CD14-positive monocyte (primary cell): Measurements from ENCODE around the gene SCNN1A. TPM values are rescaled to one million over a fixed set of nuclear protein-coding genes. Genes with fewer than 3 reads are reported as not detected.
A peak's percentile ranks its signal among the peaks of the same experiment; 100 is the strongest.

Experiments used
- DNase-seq, 3 donors: peaks; one replicate each; pipeline ENCODE4 v3.0.0-alpha.2; 2011 to 2022
- H2AFZ ChIP-seq: 2 replicates; pipeline ENCODE4 v1.6.0; 2012; ENCODE audit warnings: mild to moderate bottlenecking, low read depth, low read length, inconsistent platforms; ENCODE audit not compliant: insufficient read depth, poor library complexity, severe bottlenecking
- H3K27ac ChIP-seq, 2 donors: 1 replicate in 1 of 2; 2 replicates in 1 of 2; pipeline ENCODE4 v1.5.1; 2012 to 2013; ENCODE audit warnings: low read length in 2 of 2, control low read depth in 1 of 2, inconsistent platforms in 1 of 2, low read depth in 1 of 2, mild to moderate bottlenecking in 1 of 2
- H3K27me3 ChIP-seq, 2 donors: one replicate each; pipeline versions ENCODE4 v1.6.0 to v1.6.1; 2011 to 2013; ENCODE audit warnings: low read length in 2 of 2; ENCODE audit not compliant: control insufficient read depth in 2 of 2, insufficient read depth in 2 of 2
- H3K36me3 ChIP-seq, 2 donors: replicated peaks in 1 of 2; 1 replicate in 1 of 2; 2 replicates in 1 of 2; pipeline versions ENCODE4 v1.5.1 to v1.6.1; 2012 to 2013; ENCODE audit warnings: low read length in 2 of 2, control low read depth in 1 of 2, inconsistent platforms in 1 of 2, mild to moderate bottlenecking in 1 of 2; ENCODE audit not compliant: insufficient read depth in 2 of 2, control insufficient read depth in 1 of 2
- H3K4me1 ChIP-seq, 2 donors: 1 replicate in 1 of 2; 2 replicates in 1 of 2; pipeline versions ENCODE4 v1.5.1 to v1.6.1; 2012 to 2013; ENCODE audit warnings: low read length in 2 of 2, control low read depth in 1 of 2, inconsistent platforms in 1 of 2, mild to moderate bottlenecking in 1 of 2, moderate library complexity in 1 of 2; ENCODE audit not compliant: insufficient read depth in 2 of 2, control insufficient read depth in 1 of 2
- H3K4me2 ChIP-seq: replicated peaks from 2 replicates; pipeline ENCODE3; 2012; ENCODE audit warnings: low read length, moderate library complexity, mild to moderate bottlenecking; ENCODE audit not compliant: poor library complexity, severe bottlenecking; ENCODE audit errors: extremely low read depth
- H3K4me3 ChIP-seq, 3 experiments: fragments of 200-600 bp in 1 of 3; sonication (generic) in 1 of 3; replicated peaks in 1 of 3; 1 replicate in 2 of 3; 2 replicates in 1 of 3; pipeline ENCODE4 v1.5.1; 2011 to 2013; ENCODE audit warnings: low read length in 3 of 3, mild to moderate bottlenecking in 3 of 3, control low read depth in 2 of 3, low read depth in 2 of 3, inconsistent platforms in 1 of 3, moderate library complexity in 1 of 3
- H3K79me2 ChIP-seq: 2 replicates; pipeline ENCODE4 v1.6.0; 2012; ENCODE audit warnings: mild to moderate bottlenecking, control low read depth, inconsistent platforms, low read length, moderate library complexity; ENCODE audit not compliant: insufficient read depth
- H3K9ac ChIP-seq: 2 replicates; pipeline ENCODE4 v1.6.0; 2017; ENCODE audit warnings: low read length, mild to moderate bottlenecking; ENCODE audit not compliant: insufficient read depth, poor library complexity, severe bottlenecking
- H3K9me3 ChIP-seq, 2 donors: replicated peaks in 1 of 2; 1 replicate in 1 of 2; 2 replicates in 1 of 2; pipeline versions ENCODE4 v1.5.1 to v1.6.1; 2012 to 2013; ENCODE audit warnings: low read length in 2 of 2, control low read depth in 1 of 2; ENCODE audit not compliant: control insufficient read depth in 1 of 2, insufficient read depth in 1 of 2
- H4K20me1 ChIP-seq: 2 replicates; pipeline ENCODE4 v1.6.0; 2012; ENCODE audit warnings: mild to moderate bottlenecking, low read length, control low read depth, moderate library complexity; ENCODE audit not compliant: insufficient read depth
- H3K27ac Mint-ChIP-seq, 7 donors: one replicate each; pipeline ENCODE4 v1.8.0; 2020; ENCODE audit warnings: mild to moderate bottlenecking in 7 of 7, mixed read lengths in 7 of 7, moderate library complexity in 6 of 7, inconsistent platforms in 2 of 7
- H3K27me3 Mint-ChIP-seq, 3 donors: one replicate each; pipeline ENCODE4 v1.8.0; 2021 to 2022; ENCODE audit warnings: low read depth in 3 of 3, mild to moderate bottlenecking in 3 of 3, mixed read lengths in 3 of 3, moderate library complexity in 3 of 3, inconsistent platforms in 1 of 3
- H3K36me3 Mint-ChIP-seq, 2 donors: one replicate each; pipeline ENCODE4 v1.8.0; 2020; ENCODE audit warnings: mixed read lengths in 2 of 2, inconsistent platforms in 1 of 2, mild to moderate bottlenecking in 1 of 2
- H3K4me1 Mint-ChIP-seq: one replicate; pipeline ENCODE4 v1.8.0; 2020; ENCODE audit warnings: mild to moderate bottlenecking, mixed read lengths
- H3K4me3 Mint-ChIP-seq, 2 donors: one replicate each; pipeline ENCODE4 v1.8.0; 2020; ENCODE audit warnings: mild to moderate bottlenecking in 2 of 2, mixed read lengths in 2 of 2, moderate library complexity in 1 of 2
- H3K9me3 Mint-ChIP-seq, 7 donors: one replicate each; pipeline ENCODE4 v1.8.0; 2020 to 2022; ENCODE audit warnings: mixed read lengths in 7 of 7, mild to moderate bottlenecking in 6 of 7, moderate library complexity in 6 of 7, inconsistent platforms in 2 of 7
- WGBS: methylation state at CpG from one replicate; pipeline ENCODE4 v1.1.5; 2013; ENCODE audit warnings: missing lambda C conversion rate; ENCODE audit not compliant: insufficient coverage; 5-methylcytosine and 5-hydroxymethylcytosine counted together
- intact Hi-C, 2 donors: fragments of 100-400 bp; cut with micrococcal nuclease; formaldehyde crosslinking; loops; one replicate each; pipeline versions ENCODE4 v1.15.0 to v1.15.1; 2023
- polyA plus RNA-seq, 3 donors: library from polyadenylated mRNA; depleted of rRNA in 1 of 3; unstranded in 2 of 3; stranded (reverse) in 1 of 3; fragments of 300-500 nt in 2 of 3; fragments of >200 nt in 1 of 3; fragmentation: Illumina TruSeq in 2 of 3; gene quantifications; 1 replicate in 2 of 3; 2 replicates in 1 of 3; pipeline ENCODE4 v1.2.3, GENCODE V29; 2012 to 2021
- TF ChIP-seq, protein P1 (sequence below): fragments of 200-600 bp; IDR thresholded peaks from one replicate; pipeline ENCODE4 v1.8.0; 2022; ENCODE audit warnings: antibody characterized with exemption, mild to moderate bottlenecking

SCNN1A gene
- polyA plus RNA-seq, 3 donors = 0.11 to 0.68 (median 0.63) TPM

DNA sequence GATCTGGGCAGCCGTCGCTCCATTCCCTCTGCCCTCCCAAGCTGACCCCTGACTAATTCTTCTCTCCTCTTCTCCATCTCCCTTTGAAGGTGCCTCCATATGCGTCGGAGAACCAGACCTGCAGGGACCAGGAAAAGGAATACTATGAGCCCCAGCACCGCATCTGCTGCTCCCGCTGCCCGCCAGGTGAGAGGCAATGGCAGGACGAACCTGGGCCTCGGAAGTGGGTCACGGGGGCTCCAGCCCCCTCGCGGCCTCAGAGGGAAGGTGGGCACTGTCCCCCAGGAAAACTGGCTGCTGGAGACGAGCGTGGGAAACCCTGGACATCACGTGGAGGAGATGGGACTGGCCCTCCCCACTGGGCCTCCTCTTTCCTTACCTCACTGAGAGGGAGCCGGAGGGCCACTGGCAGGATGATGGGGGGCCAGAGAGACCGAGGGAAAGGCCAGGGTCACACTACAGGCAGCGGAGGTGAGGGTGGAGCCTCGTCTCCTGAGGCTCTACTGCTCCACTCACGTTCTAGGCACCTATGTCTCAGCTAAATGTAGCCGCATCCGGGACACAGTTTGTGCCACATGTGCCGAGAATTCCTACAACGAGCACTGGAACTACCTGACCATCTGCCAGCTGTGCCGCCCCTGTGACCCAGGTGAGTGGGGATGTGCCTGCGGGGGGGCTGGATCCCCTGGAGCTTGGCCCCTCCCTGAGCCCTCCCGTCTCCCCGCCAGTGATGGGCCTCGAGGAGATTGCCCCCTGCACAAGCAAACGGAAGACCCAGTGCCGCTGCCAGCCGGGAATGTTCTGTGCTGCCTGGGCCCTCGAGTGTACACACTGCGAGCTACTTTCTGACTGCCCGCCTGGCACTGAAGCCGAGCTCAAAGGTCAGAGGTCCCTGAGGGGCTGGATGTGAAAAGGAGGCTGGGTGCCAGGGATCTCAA lies 9.4 kb upstream of the SCNN1A start:
- Histone ChIP-seq H2AFZ (peak overlapping the region; percentile 85), H3K27ac (peak overlapping the region; percentile 26 to 91), H3K4me1 (peaks cover 63 to 76% of the 10 kb centered on the region in 2 donors), H3K79me2 (peaks cover 65% of the 10 kb centered on the region), H3K9ac (peak overlapping the region; percentile 87), H3K9me3 (no peaks in the 10 kb centered on the region), H4K20me1 (peaks cover 51% of the 10 kb centered on the region), H3K4me3 (peak overlapping the region; percentile 77 to 90 (median 85)), H3K36me3 (peaks cover 35 to 38% of the 10 kb centered on the region in 2 donors), H3K4me2 (peak overlapping the region; percentile 78), H3K27me3 (no peaks in the 10 kb centered on the region)
- TF ChIP-seq, protein P1, sequence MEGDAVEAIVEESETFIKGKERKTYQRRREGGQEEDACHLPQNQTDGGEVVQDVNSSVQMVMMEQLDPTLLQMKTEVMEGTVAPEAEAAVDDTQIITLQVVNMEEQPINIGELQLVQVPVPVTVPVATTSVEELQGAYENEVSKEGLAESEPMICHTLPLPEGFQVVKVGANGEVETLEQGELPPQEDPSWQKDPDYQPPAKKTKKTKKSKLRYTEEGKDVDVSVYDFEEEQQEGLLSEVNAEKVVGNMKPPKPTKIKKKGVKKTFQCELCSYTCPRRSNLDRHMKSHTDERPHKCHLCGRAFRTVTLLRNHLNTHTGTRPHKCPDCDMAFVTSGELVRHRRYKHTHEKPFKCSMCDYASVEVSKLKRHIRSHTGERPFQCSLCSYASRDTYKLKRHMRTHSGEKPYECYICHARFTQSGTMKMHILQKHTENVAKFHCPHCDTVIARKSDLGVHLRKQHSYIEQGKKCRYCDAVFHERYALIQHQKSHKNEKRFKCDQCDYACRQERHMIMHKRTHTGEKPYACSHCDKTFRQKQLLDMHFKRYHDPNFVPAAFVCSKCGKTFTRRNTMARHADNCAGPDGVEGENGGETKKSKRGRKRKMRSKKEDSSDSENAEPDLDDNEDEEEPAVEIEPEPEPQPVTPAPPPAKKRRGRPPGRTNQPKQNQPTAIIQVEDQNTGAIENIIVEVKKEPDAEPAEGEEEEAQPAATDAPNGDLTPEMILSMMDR = no peak
- H3K27ac Mint-ChIP-seq = peak overlapping the region; percentile 83 to 92 (median 88)
- intact Hi-C loops = loop anchor here in 1 of 2 donors (5.0 kb wide), 1 partner anchor 62 kb away; no protein-coding TSS in a partner anchor
- H3K4me1 Mint-ChIP-seq = peaks cover 83% of the 10 kb centered on the region
- peak overlapping the region; percentile 88 to 95 for H3K4me3 Mint-ChIP-seq
- WGBS = 60% methylated on average over 22 of the region's 36 CpGs
- H3K27me3 Mint-ChIP-seq = no peaks in the 10 kb centered on the region
- DNase-seq = no peak
- H3K9me3 Mint-ChIP-seq = no peaks in the 10 kb centered on the region
- H3K36me3 Mint-ChIP-seq = peaks cover 33 to 43% of the 10 kb centered on the region in 2 donors

DNA sequence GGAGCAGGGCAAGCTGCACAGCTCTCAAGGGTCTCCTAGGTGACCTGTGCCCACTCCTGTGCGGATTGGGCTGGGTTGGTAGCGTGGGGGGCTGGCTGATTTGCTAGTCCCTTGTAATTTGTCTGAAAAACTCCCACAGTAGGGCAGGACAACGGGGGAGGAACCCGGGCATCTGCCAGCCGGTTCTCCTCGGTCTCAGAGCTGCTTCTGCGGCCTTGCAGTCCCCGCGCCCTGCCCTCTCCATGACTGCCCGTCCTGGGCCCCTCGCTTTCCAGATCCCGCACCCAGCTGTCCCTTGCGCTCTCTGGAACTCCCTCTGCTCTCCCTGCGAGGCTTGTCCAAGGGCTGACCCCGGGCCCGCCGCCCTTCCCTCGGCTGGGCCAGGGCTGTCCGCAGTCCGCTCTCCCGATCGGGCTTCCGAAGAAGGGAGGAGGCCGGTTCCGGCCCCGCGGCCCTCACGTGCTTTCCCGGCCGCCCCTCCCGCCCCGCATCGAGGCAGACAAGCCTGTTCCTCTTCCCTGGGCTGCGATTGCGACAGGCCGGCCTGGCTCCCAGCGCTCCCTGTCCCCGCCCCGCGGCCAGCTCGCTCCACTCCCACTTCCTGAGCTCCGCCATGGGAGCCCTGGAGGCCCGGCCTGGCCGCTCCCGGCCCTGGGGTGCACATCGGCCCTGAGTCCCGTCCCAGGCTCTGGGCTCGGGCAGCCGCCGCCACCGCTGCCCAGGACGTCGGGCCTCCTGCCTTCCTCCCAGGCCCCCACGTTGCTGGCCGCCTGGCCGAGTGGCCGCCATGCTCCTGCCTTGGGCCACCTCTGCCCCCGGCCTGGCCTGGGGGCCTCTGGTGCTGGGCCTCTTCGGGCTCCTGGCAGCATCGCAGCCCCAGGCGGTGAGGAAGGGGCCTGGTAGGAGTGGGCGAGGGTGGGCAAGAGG lies 8.5 kb upstream of the SCNN1A start, which contains the start of gene LTBR:
LTBR (plus strand) TSS at position 591 of the 927 bp plus-strand sequence; CDS start at position 788, 197 bp downstream.
- Histone ChIP-seq H2AFZ (peak within 1 kb of the TSS; percentile 85), H3K27ac (peak within 1 kb of the TSS; percentile 89 to 91), H3K9ac (peak within 1 kb of the TSS; percentile 87), H3K4me2 (peak within 1 kb of the TSS; percentile 78), H4K20me1 (peaks cover 42% of the 10 kb centered on the region), H3K79me2 (peaks cover 60% of the 10 kb centered on the region), H3K4me3 (peak within 1 kb of the TSS; percentile 77 to 90 (median 85)), H3K36me3 (peaks cover 30% of the 10 kb centered on the region in 2 donors), H3K27me3 (no peaks in the 10 kb centered on the region), H3K4me1 (peaks cover 73 to 85% of the 10 kb centered on the region in 2 donors), H3K9me3 (no peaks in the 10 kb centered on the region)
- Mint-ChIP-seq H3K4me3 (peak within 1 kb of the TSS; percentile 88 to 95), H3K27ac (peak within 1 kb of the TSS; percentile 87 to 94 (median 91)), H3K4me1 (peaks cover 88% of the 10 kb centered on the region), H3K36me3 (peaks cover 26 to 35% of the 10 kb centered on the region in 2 donors), H3K27me3 (no peaks in the 10 kb centered on the region), H3K9me3 (no peaks in the 10 kb centered on the region)
- DNase-seq = peak; percentile 84 to 92 (median 91)
- TF ChIP-seq, protein P1 = no peak
- 1% methylated on average over 53 of the region's 62 CpGs for WGBS
- intact Hi-C loops = loop anchor here in 1 of 2 donors (5.0 kb wide), 1 partner anchor 62 kb away; no protein-coding TSS in a partner anchor
